Measurements from ENCODE around the gene IGSF3.

Gene IGSF3

GRCh38 chr1:116561563-116561962, 106.0 kb downstream of the IGSF3 start:
- no peak for TF ChIP-seq CTCF (IDR thresholded peaks at IDR 0.05; ENCODE audit: insufficient read depth, low read length, poor library complexity, severe bottlenecking)

DNA sequence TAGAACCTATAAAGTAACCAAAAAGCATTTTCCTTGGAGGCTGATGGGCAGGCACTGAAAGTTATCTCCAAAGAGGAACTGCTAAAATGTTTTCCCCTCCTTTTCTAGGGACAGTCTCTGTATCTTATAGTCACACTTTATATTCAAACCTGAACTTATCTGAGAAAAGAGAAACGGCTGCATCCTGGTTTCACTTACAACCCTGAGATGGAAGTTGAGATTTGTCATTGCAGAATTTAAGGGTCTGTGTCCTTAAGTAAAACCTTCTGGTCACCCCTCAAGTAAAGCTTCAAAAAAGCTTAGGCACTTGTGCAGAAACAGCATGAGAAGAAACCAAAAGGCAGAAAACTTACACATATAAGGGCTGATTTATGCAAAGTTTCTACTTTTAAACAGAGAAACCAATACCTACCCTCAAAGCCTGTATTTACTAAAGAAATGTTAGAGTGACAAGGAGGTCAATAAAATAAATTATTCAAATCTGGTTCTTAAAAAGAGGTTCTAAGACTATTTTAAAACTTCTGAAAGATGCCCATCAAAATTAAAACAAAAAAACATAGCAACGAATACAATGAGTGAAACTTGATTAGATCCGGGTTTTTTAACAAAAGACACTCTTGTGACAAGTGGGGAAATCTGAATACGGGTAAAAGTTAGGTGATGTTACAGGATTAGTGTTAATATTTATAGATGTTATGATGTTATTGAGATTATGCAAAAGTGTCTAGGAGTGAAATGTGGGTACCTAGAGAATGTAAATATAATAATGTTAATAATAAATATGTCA, 106.6 kb downstream of the IGSF3 start:
- peak; percentile 65 for DNase-seq (ENCODE audit: extremely low read depth, insufficient read length)
- no peak for TF ChIP-seq CTCF (IDR thresholded peaks at IDR 0.05; ENCODE audit: insufficient read depth, low read length, poor library complexity, severe bottlenecking)
- Histone ChIP-seq H3K36me3 (ENCODE audit: control insufficient read depth, insufficient read depth, low read length) (no peaks in the 10 kb centered on the region; the same call in none of the 2 replicates), H3K4me3 (replicated peaks; ENCODE audit: low read depth, low read length) (peak overlapping the region; percentile 25), H3K27me3 (replicated peaks; ENCODE audit: control insufficient read depth, insufficient read depth, low read length) (no peaks in the 10 kb centered on the region)

More at GRCh38 chr1:116561563-116561962, 106.0 kb downstream of the IGSF3 start:
- H3K4me3 ChIP-seq (replicated peaks; ENCODE audit: low read depth, low read length) = peak overlapping the region; percentile 5
- no peaks in the 10 kb centered on the region for H3K27me3 ChIP-seq (replicated peaks; ENCODE audit: control insufficient read depth, insufficient read depth, low read length)
- no peak for DNase-seq (ENCODE audit: extremely low read depth, insufficient read length)
- H3K36me3 ChIP-seq (ENCODE audit: control insufficient read depth, insufficient read depth, low read length) = no peaks in the 10 kb centered on the region; the same call in none of the 2 replicates

DNA sequence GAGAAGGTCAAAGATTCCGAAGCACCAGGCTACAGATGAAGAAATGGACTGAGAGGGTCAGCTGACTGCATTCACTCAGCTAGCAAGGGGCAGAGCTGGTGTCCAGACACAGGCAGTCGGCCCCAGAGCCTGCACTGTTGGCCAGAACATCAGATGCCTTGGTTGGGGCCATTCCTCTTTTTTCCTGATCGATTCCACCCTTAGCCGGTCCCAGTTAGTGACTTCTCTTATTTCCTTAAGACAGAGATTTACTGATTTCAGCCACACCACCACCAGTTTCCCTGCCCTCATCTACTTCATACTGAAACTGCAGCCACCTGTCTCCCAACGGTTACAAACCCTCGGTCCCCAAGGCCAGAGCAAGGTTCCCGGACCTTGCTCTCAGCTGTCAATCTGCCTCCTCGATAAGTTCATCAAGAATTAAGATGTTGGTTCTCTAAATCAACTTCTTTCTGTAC, 108.2 kb downstream of the IGSF3 start:
- no peaks in the 10 kb centered on the region for H3K27me3 ChIP-seq (replicated peaks; ENCODE audit: control insufficient read depth, insufficient read depth, low read length)
- H3K4me3 ChIP-seq (replicated peaks; ENCODE audit: low read depth, low read length) = peak overlapping the region; percentile 47
- TF ChIP-seq CTCF (IDR thresholded peaks at IDR 0.05; ENCODE audit: insufficient read depth, low read length, poor library complexity, severe bottlenecking) = no peak
- peak; percentile 67 for DNase-seq (ENCODE audit: extremely low read depth, insufficient read length)
- no peaks in the 10 kb centered on the region for H3K36me3 ChIP-seq (ENCODE audit: control insufficient read depth, insufficient read depth, low read length)

DNA sequence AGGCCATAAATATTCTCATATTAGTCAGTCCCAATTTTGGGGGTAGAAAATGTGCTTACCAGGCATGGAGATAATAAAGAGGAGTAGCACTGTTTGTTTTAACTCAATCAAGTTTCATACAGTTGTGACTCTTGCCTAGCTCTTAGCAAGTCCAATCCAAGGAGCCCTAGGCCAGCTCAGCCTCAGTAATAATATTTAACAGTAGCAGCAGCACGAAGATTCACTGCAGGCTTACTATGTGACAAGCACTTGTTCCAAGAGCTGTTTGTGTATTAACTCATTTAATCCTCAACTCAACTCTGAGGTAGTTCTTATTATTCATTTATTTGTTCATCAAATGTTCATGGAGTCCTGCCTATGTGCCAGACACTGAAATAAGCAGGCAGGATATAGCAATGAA, 109.0 kb downstream of the IGSF3 start:
- no peak for TF ChIP-seq CTCF (IDR thresholded peaks at IDR 0.05; ENCODE audit: insufficient read depth, low read length, poor library complexity, severe bottlenecking)
- no peaks in the 10 kb centered on the region for H3K36me3 ChIP-seq (ENCODE audit: control insufficient read depth, insufficient read depth, low read length)
- no peaks in the 10 kb centered on the region for H3K27me3 ChIP-seq (replicated peaks; ENCODE audit: control insufficient read depth, insufficient read depth, low read length)
- no peak for DNase-seq (ENCODE audit: extremely low read depth, insufficient read length)
- peak overlapping the region; percentile 47; the same call in 1 of the 2 replicates for H3K4me3 ChIP-seq (replicated peaks; ENCODE audit: low read depth, low read length)

DNA sequence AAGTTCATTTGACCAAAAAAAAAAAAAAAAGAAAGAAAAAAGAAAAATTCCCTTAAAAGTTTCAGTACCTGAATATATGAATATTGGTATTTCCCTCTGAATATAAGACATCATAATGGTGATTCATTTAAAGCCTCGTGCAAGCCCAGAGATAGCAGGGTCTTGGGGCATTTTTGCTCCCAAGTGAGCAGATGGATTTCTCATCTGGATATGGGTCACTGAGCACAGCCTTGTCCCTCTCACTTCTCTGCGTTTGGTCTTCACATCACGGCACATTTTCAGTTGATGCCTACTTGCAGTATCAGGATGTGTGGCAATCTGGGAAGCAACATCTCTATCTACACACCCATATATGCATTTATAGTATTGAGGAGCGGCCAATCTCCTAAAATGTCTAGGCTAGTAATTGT, 109.4 kb downstream of the IGSF3 start:
- no peaks in the 10 kb centered on the region for H3K36me3 ChIP-seq (ENCODE audit: control insufficient read depth, insufficient read depth, low read length)
- H3K27me3 ChIP-seq (replicated peaks; ENCODE audit: control insufficient read depth, insufficient read depth, low read length) = no peaks in the 10 kb centered on the region
- peak; percentile 61 for DNase-seq (ENCODE audit: extremely low read depth, insufficient read length)
- peak overlapping the region; percentile 47; the same call in 1 of the 2 replicates for H3K4me3 ChIP-seq (replicated peaks; ENCODE audit: low read depth, low read length)
- no peak for TF ChIP-seq CTCF (IDR thresholded peaks at IDR 0.05; ENCODE audit: insufficient read depth, low read length, poor library complexity, severe bottlenecking)

Data from GM06990 (cell line).